Choroid plexus epithelial cell (primary cell): ENCODE results near the gene MAVS.
"Not testable (repeated sequence)": the region's sequence is repeated elsewhere in the genome, so short reads cannot be mapped to it uniquely, and the experiment has no call there.

Experiments used
- DNase-seq: peaks from one replicate; pipeline ENCODE4 v3.0.0-alpha.2; 2010; ENCODE audit warnings: low read depth
- H3K4me3 ChIP-seq: 2 replicates; pipeline ENCODE4 v1.5.1; 2011; ENCODE audit warnings: low read depth, mild to moderate bottlenecking, control low read depth, low read length, moderate library complexity
- CTCF ChIP-seq: conservative IDR thresholded peaks from 2 replicates; pipeline ENCODE4 v1.5.1; 2011; ENCODE audit warnings: low read depth, mild to moderate bottlenecking, control low read depth, inconsistent platforms, low read length, moderate library complexity

The MAVS gene

DNA sequence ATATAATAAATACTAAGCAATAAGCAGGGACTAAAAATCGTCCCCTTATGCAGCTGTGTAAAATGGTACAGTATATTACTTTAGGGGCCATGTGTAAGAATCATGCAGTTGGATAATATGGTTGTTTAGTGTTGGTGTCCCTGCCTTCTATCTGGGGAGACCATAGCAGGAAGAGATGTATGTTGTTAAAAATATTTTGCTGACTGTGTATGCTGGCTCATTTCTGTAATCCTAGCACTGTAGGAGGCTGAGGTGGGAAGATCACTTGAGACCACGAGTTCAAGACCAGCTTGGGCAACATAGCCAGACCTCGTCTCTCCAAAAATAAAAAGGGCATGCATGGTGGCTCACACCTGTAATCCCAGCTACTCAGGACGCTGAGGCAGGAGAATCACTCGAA, 48.2 kb downstream of the MAVS start:
- no peak overlapping the region for H3K4me3 ChIP-seq
- no peak for TF ChIP-seq CTCF
- no peak for DNase-seq

DNA sequence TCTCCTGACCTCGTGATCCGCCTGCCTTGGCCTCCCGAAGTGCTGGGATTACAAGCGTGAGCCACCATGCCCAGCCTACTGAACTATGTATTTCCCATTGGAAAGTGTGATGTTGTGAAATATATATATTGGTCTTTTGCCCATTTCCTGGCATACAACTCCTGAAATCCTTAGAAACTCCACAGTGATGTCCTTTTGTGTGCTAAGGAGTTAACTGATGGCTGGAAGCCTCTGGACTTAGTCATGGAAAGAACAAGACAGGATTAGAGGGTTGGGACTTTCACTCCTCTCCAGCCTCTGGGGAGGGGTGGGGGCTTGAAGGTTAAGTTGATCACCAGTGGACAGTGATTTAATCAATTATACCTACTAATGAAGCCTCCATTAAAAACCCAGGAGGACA, 49.7 kb downstream of the MAVS start:
- no peak for DNase-seq
- TF ChIP-seq CTCF = no peak
- no peak overlapping the region for H3K4me3 ChIP-seq

- TF ChIP-seq CTCF = no peak
- H3K4me3 ChIP-seq = no peak overlapping the region
- DNase-seq = no peak
These were observed 50.4 kb downstream of the MAVS start for GRCh38 chr20:3896853-3897583.

GRCh38 chr20:3898181-3898580, 51.5 kb downstream of the MAVS start:
- not testable (repeated sequence) for DNase-seq, H3K4me3 ChIP-seq

GRCh38 chr20:3898639-3899038, 52.0 kb downstream of the MAVS start:
- no peak overlapping the region for H3K4me3 ChIP-seq
- DNase-seq = no peak
- TF ChIP-seq CTCF = no peak

GRCh38 chr20:3900187-3900604, 53.6 kb downstream of the MAVS start:
- H3K4me3 ChIP-seq = no peak overlapping the region
- no peak for TF ChIP-seq CTCF
- DNase-seq = no peak

GRCh38 chr20:3901028-3901705, 54.5 kb downstream of the MAVS start:
- DNase-seq = peak; percentile 56
- no peak overlapping the region for H3K4me3 ChIP-seq
- no peak for TF ChIP-seq CTCF
